ENCODE results near the gene TNFSF15. TPM values are rescaled to one million over a fixed set of nuclear protein-coding genes. Genes with fewer than 3 reads are reported as not detected.

Gene TNFSF15
- total RNA-seq, 1 donor from 2014 or later, result not detected

DNA sequence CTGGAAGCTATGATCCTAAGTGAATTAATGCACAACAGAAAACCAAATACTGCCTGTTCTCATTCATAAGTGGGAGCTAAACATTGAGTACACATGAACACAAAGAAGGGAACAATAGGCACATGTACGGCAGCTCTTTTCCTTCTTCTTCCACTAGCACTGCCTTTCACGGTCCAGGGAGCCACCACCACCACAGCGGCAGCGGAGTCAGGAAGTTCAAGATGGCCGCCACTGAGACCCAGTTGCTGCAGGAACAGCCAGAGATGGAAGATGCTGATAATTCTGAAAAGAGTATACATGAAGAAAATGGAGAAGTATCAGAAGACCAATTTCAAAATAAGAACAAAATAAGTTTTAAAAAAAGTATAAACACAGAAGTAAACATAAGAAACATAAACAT is 39.5 kb upstream of the TNFSF15 start:
- Histone ChIP-seq H3K9me3 (ENCODE audit: low read depth) (no peaks in the 10 kb centered on the region), H2AFZ (replicated peaks) (no peak overlapping the region), H3K79me2 (ENCODE audit: low read depth) (no peaks in the 10 kb centered on the region), H3K36me3 (no peaks in the 10 kb centered on the region), H4K20me1 (ENCODE audit: low read depth) (no peaks in the 10 kb centered on the region), H3K27me3 (no peaks in the 10 kb centered on the region), H3K27ac (no peak overlapping the region), H3F3A (ENCODE audit: low read depth) (no peaks in the 10 kb centered on the region), H3K4me1 (no peaks in the 10 kb centered on the region), H3K9ac (no peak overlapping the region), H3K4me3 (no peak overlapping the region), H3K4me2 (no peak overlapping the region)
- DNase-seq (ENCODE audit: low spot score), result no peak
- Mint-ChIP-seq H3K9me3 (no peaks in the 10 kb centered on the region), H3K27me3 (ENCODE audit: insufficient read depth, low read depth) (peaks cover 3% of the 10 kb centered on the region), H3K36me3 (no peaks in the 10 kb centered on the region), H3K27ac (no peak overlapping the region), H3K4me3 (no peak overlapping the region), H3K4me1 (no peaks in the 10 kb centered on the region)
- TF ChIP-seq EZH2phosphoT487 (IDR thresholded peaks at IDR 0.05), result no peak
- no peak for TF ChIP-seq CTCF (IDR thresholded peaks at IDR 0.05)

GRCh38 chr9:114844766-114845165 is 38.9 kb upstream of the TNFSF15 start:
- DNase-seq (ENCODE audit: low spot score), result no peak
- H3K27ac Mint-ChIP-seq, result no peak overlapping the region
- Histone ChIP-seq H3F3A (ENCODE audit: low read depth) (no peaks in the 10 kb centered on the region), H2AFZ (replicated peaks) (no peak overlapping the region), H3K27ac (no peak overlapping the region), H3K27me3 (no peaks in the 10 kb centered on the region), H4K20me1 (ENCODE audit: low read depth) (no peaks in the 10 kb centered on the region), H3K9me3 (ENCODE audit: low read depth) (no peaks in the 10 kb centered on the region), H3K36me3 (no peaks in the 10 kb centered on the region), H3K79me2 (ENCODE audit: low read depth) (no peaks in the 10 kb centered on the region), H3K4me1 (no peaks in the 10 kb centered on the region), H3K4me2 (no peak overlapping the region), H3K9ac (no peak overlapping the region), H3K4me3 (no peak overlapping the region)
- no peak for TF ChIP-seq CTCF (IDR thresholded peaks at IDR 0.05)
- no peak for TF ChIP-seq EZH2 (IDR thresholded peaks at IDR 0.05)
- no peak for TF ChIP-seq EZH2phosphoT487 (IDR thresholded peaks at IDR 0.05)
- no peak overlapping the region for H3K4me3 Mint-ChIP-seq
- H3K36me3 Mint-ChIP-seq, result no peaks in the 10 kb centered on the region
- no peaks in the 10 kb centered on the region for H3K4me1 Mint-ChIP-seq
- peaks cover 3% of the 10 kb centered on the region for H3K27me3 Mint-ChIP-seq (ENCODE audit: insufficient read depth, low read depth)
- peaks cover 1% of the 10 kb centered on the region for H3K9me3 Mint-ChIP-seq

- Histone ChIP-seq H3K4me2 (no peak overlapping the region), H2AFZ (replicated peaks) (no peak overlapping the region), H4K20me1 (ENCODE audit: low read depth) (no peaks in the 10 kb centered on the region), H3F3A (ENCODE audit: low read depth) (no peaks in the 10 kb centered on the region), H3K79me2 (ENCODE audit: low read depth) (no peaks in the 10 kb centered on the region), H3K9ac (no peak overlapping the region), H3K27me3 (no peaks in the 10 kb centered on the region), H3K27ac (no peak overlapping the region), H3K36me3 (no peaks in the 10 kb centered on the region), H3K9me3 (ENCODE audit: low read depth) (no peaks in the 10 kb centered on the region), H3K4me1 (no peaks in the 10 kb centered on the region), H3K4me3 (no peak overlapping the region)
- Mint-ChIP-seq H3K36me3 (no peaks in the 10 kb centered on the region), H3K4me3 (no peak overlapping the region), H3K27me3 (ENCODE audit: insufficient read depth, low read depth) (no peaks in the 10 kb centered on the region), H3K9me3 (peaks cover 6% of the 10 kb centered on the region), H3K4me1 (no peaks in the 10 kb centered on the region), H3K27ac (no peak overlapping the region)
- no peak for DNase-seq (ENCODE audit: low spot score)
- TF ChIP-seq CTCF (IDR thresholded peaks at IDR 0.05) (no peak), EZH2 (IDR thresholded peaks at IDR 0.05) (no peak), EZH2phosphoT487 (IDR thresholded peaks at IDR 0.05) (no peak)
Observed at GRCh38 chr9:114837923-114838322, 32.1 kb upstream of the TNFSF15 start.

- no peaks in the 10 kb centered on the region for H3K27me3 Mint-ChIP-seq (ENCODE audit: insufficient read depth, low read depth)
- TF ChIP-seq EZH2 (IDR thresholded peaks at IDR 0.05), result no peak
- TF ChIP-seq CTCF (IDR thresholded peaks at IDR 0.05), result no peak
- no peak for TF ChIP-seq EZH2phosphoT487 (IDR thresholded peaks at IDR 0.05)
- H3K27ac Mint-ChIP-seq, result no peak overlapping the region
- Histone ChIP-seq H3K4me3 (no peak overlapping the region), H3K79me2 (ENCODE audit: low read depth) (no peaks in the 10 kb centered on the region), H2AFZ (replicated peaks) (no peak overlapping the region), H3K27me3 (no peaks in the 10 kb centered on the region), H3F3A (ENCODE audit: low read depth) (no peaks in the 10 kb centered on the region), H3K4me2 (no peak overlapping the region), H3K9me3 (ENCODE audit: low read depth) (no peaks in the 10 kb centered on the region), H3K36me3 (no peaks in the 10 kb centered on the region), H3K4me1 (no peaks in the 10 kb centered on the region), H3K27ac (no peak overlapping the region), H4K20me1 (ENCODE audit: low read depth) (no peaks in the 10 kb centered on the region), H3K9ac (no peak overlapping the region)
- H3K4me1 Mint-ChIP-seq, result no peaks in the 10 kb centered on the region
- H3K9me3 Mint-ChIP-seq, result peaks cover 6% of the 10 kb centered on the region
- H3K36me3 Mint-ChIP-seq, result no peaks in the 10 kb centered on the region
- DNase-seq (ENCODE audit: low spot score), result no peak
- H3K4me3 Mint-ChIP-seq, result no peak overlapping the region
Observed at GRCh38 chr9:114836769-114837168, 30.9 kb upstream of the TNFSF15 start.

All from neural progenitor cell (in vitro differentiated cells).